NCI-H2196 (cell line): ENCODE data around the gene KLHDC7A.

Experiments used
- DNase-seq: peaks from one replicate; lab custom pipeline; 2025; ENCODE audit not compliant: unreplicated experiment; lab: John Stamatoyannopoulos, UW

Gene KLHDC7A

DNA sequence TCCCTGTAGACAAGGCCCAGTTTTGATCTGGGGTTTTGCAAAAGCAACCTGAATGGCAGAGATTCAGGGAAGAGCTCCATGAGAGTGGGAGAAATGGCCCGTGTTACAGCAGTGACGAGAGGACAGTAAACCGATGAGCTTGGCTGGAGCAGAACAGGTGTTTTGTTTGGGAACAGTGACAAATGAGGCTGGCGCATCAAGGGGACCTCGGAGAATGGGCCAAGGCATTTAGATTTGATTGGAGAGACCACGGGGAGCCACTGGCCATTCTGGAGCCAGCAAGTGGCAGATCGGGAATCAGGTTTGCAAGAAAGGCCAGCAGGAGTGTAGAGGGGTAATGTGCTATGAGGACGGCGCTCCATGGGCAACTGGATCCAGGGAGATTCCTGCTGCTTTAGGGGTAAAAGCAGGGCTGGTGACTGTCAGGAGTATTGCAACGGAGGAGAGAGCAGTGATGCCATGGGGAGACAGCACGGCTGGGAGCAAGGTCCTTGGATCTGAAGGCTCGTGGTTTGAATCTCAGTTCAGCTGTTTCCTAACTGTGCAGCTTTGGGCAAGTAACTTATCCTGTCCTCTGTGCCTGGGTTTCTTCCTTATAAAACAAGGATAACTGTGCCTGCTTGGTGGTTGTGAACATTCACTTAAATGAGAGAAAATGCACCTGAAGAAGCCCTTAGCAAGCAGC, 9.9 kb upstream of the KLHDC7A start:
- DNase-seq = no peak

DNA sequence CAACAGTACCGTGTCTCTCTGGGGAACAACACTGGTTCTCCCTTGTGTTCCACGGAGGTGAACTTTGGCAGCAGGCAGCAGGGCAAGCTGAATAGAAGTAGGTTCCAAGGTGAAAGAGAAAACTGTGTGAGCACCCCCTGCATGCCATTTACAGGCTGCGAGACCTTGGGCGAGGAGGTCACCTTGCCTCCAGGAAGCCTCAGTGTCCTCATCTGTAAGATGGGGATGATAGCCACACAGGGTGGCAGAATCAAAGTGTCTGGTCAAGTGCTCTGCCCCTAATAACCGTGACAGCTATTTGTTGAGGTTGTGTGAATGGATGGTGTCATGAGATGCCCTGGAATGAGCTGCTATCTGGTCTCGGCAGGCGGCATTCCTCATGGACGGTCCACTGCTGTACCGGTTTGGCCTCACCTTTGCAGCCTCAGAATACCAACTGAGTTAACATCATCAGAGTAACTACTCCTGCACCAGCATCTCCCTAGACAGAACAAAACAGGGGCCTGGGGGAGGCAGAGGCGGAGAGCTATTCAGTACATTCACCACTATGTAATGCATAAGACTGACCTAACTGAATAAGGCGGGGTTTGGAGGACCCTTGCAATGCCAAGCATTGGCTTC, 7.4 kb upstream of the KLHDC7A start:
- DNase-seq = no peak

DNA sequence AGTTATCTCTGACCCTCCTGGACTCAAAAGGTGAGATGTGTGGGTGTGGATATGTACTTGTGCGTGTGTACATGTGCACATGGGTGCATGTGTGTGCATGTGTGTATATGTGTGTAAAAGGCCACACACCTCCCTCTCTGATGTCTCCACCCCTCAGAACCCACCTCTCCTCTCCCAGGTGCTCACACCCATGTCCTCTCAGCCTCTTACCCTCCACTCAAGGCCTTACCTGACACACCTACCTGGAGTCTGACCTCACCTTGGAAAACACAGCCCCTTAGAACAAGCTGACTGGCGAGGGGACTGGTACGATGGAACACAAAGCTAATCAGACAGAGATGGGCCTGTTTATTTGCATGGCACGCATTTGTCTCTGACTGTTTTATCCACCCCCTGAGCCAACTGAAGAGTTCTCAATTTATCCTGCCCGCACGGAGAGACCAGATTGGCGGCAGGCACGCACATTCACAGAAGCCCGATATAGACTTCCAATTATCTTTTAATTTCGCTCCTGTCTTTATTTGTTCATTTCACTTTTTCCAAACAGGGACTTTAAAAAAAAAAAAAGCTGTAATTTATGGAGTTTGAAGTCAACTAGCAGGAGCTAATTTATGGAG, 6.1 kb upstream of the KLHDC7A start:
- no peak for DNase-seq

DNA sequence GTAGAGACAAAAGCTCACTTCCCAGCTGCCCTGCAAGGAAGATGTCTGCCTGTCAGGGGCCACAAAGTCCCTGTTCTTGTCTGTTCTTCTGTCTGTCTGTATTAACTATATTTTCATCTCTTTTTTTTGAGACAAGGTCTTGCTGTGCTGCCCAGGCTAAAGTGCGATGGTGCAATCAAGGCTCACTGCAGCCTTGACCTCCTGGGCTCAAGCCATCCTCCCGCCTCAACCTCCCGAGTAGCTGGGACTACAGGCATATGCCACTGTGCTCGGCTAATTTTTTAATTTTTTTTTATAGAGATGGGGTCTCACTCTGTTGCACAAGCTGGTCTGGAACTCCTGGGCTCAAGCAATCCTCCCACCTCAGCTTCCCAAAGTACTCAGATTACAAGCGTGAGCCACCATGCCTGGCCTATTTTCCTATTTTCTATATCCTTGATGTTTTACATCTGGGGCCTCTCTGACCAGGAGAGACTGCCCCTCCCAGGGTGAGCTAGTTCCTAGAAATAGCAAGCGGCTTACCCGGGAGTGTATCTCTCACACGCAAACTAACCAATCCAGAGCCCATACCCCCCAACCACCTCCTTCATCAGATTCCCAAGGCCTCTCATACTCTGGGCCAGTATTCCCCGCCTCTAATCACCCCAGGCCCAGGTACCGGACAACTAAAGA, 5.4 kb upstream of the KLHDC7A start:
- DNase-seq = no peak

DNA sequence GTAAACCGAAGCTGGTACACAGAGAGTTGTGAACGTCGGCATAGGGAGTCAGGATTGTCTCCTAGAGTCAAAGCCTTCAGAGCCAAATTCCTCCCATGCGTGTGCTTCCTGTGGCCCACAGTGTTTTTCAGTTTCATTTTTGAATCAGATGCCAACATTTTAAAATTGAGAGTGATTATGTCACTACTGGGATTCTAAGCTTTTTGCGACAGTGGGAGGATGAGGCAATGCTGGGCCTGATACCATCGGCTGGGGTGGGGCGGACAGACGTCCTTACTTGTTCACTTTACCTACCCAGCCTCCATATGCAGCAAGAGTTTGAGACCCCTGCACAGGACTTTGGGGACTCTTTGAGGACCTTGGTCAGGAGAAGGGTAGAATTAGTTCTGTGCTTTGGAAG, 1.3 kb upstream of the KLHDC7A start:
- DNase-seq = no peak

DNA sequence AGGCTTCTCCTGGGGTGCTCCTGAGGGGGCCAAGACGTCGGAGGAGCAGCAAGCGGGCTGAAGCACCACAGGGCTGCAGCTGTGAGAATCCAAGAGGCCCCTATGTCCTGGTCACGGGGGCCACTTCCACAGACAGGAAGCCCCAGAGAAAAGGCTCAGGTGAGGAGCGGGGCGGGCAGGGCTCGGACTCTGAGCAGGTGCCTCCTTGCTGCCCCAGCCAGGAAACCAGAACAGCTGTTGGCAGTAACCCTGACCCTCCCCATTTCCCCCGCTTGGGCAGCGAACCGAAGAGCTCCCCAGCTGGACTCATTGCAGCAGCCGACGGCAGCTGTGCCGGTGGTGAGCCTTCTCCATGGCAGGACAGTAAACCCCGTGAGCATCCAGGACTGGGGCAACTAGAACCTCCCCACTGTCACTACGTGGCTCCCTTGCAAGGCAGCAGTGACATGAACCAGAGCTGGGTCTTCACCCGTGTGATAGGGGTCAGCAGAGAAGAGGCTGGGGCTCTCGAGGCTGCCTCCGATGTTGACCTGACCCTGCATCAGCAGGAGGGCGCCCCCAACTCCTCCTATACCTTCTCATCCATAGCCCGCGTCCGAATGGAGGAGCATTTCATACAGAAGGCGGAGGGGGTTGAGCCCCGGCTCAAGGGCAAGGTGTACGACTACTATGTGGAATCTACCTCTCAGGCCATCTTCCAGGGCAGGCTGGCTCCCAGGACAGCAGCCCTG, 625 bp downstream of the KLHDC7A start:
- DNase-seq = peak; percentile 84

DNA sequence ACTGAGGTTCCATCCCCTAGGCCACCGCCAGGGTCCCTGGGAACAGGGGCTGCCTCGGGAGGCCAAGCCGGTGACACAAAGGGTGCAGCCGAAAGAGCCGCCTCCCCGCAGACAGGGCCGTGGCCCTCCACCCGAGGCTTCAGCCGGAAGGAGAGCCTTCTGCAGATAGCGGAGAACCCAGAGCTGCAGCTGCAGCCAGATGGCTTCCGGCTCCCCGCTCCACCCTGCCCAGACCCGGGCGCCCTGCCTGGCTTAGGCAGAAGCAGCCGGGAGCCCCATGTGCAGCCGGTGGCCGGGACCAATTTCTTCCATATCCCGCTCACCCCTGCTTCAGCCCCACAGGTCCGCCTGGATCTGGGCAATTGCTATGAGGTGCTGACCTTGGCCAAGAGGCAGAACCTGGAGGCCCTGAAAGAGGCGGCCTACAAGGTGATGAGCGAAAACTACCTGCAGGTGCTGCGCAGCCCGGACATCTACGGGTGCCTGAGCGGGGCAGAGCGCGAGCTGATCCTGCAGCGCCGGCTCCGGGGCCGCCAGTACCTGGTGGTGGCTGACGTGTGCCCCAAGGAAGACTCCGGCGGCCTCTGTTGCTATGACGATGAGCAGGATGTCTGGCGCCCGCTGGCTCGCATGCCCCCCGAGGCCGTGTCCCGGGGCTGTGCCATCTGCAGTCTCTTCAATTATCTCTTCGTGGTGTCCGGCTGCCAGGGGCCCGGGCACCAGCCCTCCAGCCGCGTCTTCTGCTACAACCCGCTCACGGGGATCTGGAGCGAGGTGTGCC, 1.4 kb downstream of the KLHDC7A start:
- DNase-seq = no peak

DNA sequence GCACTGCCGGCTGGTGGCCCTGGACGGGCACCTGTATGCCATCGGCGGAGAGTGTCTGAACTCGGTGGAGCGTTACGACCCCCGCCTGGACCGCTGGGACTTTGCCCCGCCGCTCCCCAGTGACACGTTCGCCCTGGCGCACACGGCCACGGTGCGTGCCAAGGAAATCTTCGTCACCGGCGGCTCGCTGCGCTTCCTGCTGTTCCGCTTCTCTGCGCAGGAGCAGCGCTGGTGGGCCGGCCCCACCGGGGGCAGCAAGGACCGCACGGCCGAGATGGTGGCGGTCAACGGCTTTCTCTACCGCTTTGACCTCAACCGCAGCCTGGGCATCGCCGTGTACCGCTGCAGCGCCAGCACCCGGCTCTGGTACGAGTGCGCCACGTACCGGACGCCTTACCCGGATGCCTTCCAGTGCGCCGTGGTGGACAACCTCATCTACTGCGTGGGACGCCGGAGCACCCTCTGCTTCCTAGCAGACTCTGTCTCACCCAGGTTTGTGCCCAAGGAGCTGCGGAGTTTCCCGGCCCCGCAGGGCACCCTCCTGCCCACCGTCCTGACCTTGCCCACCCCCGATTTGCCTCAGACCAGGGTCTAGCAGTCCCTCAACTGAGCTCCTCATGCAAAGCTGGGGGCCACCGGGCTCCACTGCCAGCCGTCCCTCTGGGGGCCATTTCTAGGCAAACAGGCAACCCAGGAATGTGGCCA, 2.1 kb downstream of the KLHDC7A start:
- no peak for DNase-seq

DNA sequence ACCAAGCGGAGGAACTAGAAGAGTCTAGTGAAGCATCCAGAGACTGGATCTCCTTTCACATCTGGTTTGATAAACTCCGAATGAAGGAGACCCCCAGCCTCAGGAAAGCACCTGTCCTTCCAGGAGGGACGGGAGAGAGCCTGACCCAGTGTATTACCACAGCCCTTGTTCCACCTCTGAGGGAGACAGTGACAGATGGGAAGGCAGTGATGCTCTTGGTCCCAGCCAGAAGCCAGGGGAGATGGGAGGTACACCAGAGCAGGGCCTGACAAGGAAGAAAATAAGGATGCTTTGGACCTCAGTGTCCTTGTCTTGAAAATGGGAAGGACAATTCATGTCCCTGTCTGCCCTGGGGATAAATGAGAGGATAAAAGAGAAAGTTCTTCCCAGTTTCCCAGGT, 3.5 kb downstream of the KLHDC7A start:
- DNase-seq = no peak

DNA sequence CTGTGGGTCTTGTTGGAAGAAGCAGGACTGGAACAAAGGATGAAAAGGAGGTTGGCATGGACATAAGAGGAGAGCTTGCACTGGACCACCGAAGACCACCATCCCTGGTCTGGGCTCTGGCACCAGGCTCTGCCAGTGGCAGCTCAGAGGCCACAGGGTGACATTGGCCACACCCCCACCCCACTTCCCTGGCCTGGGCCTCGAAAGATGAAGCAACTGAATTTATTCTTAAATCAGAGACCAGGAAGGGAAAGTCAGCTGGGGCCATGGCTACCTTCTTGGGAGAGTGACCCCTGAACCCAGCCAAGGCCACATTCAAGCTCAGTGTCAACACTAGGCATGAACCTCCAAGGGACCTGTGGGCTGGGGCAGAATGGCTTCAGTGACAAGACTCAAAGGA, 4.0 kb downstream of the KLHDC7A start:
- DNase-seq = no peak

DNA sequence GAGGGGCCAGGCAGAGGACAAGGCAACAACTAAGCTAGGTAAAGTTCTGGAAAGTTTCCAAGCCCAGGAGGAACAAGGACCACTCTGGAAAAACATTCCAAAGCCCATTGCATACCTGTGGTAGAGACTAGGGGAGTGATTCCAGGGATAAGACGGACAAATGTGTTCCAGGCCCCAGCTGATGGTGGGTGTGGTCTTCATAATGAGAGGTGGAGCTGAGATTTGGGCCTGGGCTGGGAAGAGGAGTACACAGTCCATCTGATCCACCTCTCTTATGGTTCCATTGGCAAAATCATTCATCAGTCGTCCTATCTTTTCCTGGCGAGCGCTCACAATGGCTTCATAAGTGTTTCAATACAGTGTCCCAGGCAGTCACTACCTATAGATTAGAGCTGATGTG, 4.5 kb downstream of the KLHDC7A start:
- no peak for DNase-seq

DNA sequence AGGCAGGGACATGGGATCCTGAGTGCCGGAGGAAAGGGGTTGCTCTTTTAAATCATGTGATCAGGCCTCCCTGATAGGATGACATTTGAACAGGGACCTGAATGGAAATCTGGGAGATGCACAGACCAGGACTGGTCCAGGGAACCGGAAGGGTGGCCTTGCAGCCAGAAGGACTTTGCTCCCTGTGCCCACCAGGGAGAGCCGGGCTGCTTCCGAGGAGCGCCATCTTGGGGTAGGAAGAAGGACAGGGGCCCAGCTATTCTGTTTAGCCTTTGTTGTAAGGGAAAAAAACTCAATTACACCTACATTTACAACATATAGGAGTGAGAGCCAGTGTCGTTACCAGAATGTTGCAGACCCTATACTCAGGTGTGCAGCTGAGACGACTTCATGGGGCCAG, 5.5 kb downstream of the KLHDC7A start:
- no peak for DNase-seq

DNA sequence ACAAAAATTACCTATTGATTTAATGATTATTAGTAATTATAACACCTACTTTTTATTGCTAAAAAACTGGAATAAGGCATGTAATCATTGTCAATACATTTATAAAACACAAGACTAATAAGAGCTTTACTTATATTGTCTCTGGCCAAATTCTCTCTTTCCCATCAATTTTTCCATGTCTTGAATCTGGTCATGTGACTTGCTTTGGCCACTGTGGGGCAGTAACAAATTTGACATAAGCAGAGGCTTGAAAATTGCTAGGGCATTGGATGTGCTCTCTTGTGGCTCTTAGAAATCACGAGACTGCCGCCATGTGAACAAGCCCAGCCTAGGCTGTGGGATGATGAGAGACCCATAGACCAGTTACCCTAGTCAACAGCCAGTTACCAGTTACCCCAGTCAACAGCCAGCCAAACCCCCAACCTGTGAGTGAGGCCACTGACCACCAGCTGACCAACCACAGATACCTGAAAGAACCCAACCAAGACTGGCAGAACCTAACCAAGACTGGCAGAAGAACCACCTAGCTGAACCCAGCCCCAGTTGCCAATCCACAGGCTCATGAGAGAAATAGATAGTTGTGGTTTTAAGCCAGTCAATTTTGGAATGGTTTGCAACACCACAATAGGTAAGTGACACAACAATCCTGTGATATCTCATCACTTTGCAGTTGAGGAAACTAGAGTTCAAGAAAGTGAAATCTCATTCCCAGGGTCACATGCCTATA, 8.8 kb downstream of the KLHDC7A start:
- no peak for DNase-seq

DNA sequence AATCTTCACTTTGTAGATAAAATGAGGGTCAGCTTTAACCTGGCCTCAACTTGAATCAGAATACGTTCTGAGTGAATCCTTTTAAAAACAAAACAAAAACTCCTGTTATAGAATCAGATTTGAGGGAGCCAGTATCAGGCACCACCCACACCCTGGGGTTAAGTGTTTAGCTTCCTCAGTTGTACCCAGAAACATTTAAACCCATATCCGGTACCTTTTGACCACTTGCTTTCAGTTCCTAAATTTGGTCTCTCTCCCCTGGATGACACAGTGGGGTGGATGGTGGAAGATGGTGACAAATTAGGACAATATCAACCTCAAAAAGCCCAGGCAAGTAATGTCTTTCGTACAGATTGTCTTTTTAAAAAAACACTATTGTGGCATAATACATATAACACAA, 10.4 kb downstream of the KLHDC7A start:
- DNase-seq = no peak

DNA sequence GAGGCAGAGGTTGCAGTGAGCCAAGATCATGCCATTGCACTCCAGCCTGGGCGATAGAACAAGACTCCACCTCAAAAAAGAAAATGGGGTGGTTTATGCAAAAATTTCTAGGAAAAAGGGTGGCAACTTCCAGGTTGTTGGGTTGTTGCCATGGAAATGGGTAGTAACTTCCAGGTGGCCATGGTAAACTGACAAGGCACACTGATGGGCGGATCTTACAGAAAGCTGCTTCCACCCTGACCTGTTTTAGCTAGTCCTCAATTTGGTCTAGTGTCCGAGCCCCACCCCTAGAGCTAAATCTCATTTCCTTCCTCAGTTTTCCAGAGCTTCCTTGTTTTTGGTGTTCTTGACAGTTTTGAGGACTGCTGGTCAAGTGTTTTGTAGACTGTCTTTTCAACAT, 13.6 kb downstream of the KLHDC7A start:
- no peak for DNase-seq

DNA sequence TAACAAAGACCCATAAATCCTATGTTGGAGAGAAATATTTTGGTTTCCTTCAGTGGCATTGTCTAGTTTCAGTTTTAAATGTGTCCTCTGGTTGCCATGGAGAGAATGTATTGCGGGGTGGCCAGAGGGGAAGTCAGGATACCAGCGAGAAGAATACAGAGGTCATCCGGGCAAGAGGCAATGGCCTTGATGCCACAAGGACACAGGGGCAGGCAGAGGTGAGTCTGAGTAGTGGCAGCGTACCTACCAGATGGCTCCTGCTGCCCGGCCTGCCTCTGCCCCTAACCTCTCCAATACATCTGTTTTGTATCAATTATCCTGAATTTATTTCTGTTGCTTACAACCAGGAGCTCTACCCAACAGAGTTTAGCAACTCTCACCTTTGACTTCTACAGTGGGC, 14.9 kb downstream of the KLHDC7A start:
- DNase-seq = no peak

DNA sequence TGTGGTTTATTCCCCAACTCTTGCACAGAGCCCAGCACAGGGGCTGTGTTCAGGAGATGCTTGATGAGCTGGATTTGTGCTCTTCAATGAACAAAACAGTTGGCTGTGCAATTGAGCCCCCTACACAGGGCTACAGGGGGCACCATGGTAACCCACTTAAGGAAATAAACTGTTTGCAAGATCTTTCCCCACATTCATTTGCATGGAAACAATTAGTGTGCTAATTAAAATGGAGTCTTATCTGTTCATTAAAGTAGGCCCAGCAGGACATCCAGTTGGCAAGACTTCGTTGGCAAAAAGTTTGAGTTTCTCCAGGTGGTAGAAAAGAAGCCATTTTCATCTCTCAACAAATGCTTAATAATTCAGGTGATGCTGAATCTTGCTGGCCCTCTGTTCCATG, 15.3 kb downstream of the KLHDC7A start:
- no peak for DNase-seq

DNA sequence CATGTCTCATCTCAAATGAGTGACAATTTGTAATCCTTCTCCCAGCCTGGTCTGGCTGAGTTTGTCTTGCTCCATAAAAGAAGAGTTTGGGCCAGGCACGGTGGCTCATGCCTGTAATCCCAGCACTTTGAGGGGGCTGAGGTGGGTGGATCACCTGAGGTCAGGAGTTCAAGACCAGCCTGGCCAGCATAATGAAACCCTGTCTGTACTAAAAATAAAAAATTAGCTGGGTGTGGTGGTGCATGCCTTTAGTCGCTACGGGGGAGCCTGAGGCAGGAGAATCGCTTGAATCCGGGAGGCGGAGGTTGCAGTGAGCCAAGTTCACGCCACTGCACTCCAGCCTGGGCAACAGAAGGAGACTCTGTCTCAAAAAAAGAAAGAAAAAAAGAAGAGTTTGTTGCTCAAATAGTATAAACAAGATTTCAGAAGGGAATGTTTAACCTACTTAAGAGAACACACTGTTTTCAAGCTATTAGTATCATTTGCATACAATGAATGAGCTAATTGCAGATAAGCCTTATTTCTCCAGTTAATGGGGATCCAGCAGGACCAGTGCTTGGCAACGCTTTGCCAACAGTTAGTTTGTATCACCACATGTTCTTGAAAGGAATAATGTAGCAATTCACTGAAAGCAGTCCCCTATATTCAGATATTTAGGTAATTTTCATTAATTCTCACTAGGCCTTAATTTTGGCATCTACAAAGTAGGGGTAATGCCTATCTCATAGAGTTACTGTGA, 15.9 kb downstream of the KLHDC7A start:
- DNase-seq = no peak

DNA sequence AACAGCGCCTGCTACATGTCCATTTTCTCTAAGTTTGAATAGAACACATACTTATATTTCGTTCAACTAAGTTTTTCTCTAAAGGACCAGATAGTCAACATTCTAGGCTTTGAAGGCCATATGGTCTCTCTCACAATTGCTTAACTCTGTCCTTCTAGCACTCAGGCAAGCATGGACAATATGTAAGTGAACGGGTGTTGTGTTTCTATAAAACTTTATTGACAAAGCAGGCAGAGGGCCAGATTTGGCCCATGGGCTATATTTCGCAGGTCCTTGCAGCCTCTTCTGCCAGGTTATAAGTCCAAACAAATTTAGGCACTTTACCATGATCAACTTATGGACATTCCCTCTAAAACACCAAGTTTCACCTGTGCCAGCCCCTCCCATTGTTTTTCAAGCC, 21.1 kb downstream of the KLHDC7A start:
- DNase-seq = no peak
